Fibroblast of skin of scalp (primary cell): Measurements from ENCODE around the gene MRPL54.
"Not testable (repeated sequence)": the region's sequence is repeated elsewhere in the genome, so short reads cannot be mapped to it uniquely, and the experiment has no call there.

ENCODE experiments used
- DNase-seq: peaks from one replicate; pipeline ENCODE4 v3.0.0-alpha.2; 2013

The MRPL54 gene

GRCh38 chr19:3743486-3743885 lies 19.0 kb upstream of the MRPL54 start:
- DNase-seq = no peak

GRCh38 chr19:3745363-3746045 lies 17.0 kb upstream of the MRPL54 start:
- no peak for DNase-seq

GRCh38 chr19:3746371-3747056 lies 16.0 kb upstream of the MRPL54 start:
- no peak for DNase-seq

GRCh38 chr19:3748965-3749364 lies 13.5 kb upstream of the MRPL54 start:
- DNase-seq = no peak

- no peak for DNase-seq
Measured at GRCh38 chr19:3750211-3750610, 12.3 kb upstream of the MRPL54 start.

- DNase-seq = no peak
Measured at GRCh38 chr19:3751236-3751635, 11.2 kb upstream of the MRPL54 start.

- no peak for DNase-seq
Measured at GRCh38 chr19:3752492-3752891, 10.0 kb upstream of the MRPL54 start.

GRCh38 chr19:3753631-3754410 lies 8.7 kb upstream of the MRPL54 start:
- DNase-seq = no peak

- not testable (repeated sequence) for DNase-seq
Measured at GRCh38 chr19:3757705-3758104, 4.8 kb upstream of the MRPL54 start.

- DNase-seq = not testable (repeated sequence)
Measured at GRCh38 chr19:3758297-3758696, 4.2 kb upstream of the MRPL54 start.

GRCh38 chr19:3759482-3760254 lies 2.8 kb upstream of the MRPL54 start:
- no peak for DNase-seq

GRCh38 chr19:3760871-3761361 lies 1.6 kb upstream of the MRPL54 start:
- no peak for DNase-seq

- DNase-seq = peak; percentile 90
Measured at GRCh38 chr19:3761382-3762129, 926 bp upstream of the MRPL54 start, which contains the start of gene APBA3. Gene APBA3 (minus strand): TSS chr19:3761692. CDS start chr19:3760264, 1,428 bp downstream.

- DNase-seq = no peak
Measured at GRCh38 chr19:3762130-3762473, 380 bp upstream of the MRPL54 start.

GRCh38 chr19:3765121-3765520 lies 2.6 kb downstream of the MRPL54 start:
- no peak for DNase-seq

- peak; percentile 12 for DNase-seq
Measured at GRCh38 chr19:3765757-3766156, 3.3 kb downstream of the MRPL54 start.

- no peak for DNase-seq
Measured at GRCh38 chr19:3766520-3766919, 4.0 kb downstream of the MRPL54 start.

GRCh38 chr19:3767050-3767449 lies 4.6 kb downstream of the MRPL54 start:
- DNase-seq = no peak

GRCh38 chr19:3768015-3768747 lies 5.7 kb downstream of the MRPL54 start:
- DNase-seq = no peak

- no peak for DNase-seq
Measured at GRCh38 chr19:3768748-3769099, 6.2 kb downstream of the MRPL54 start.

- DNase-seq = no peak
Measured at GRCh38 chr19:3769494-3769893, 7.0 kb downstream of the MRPL54 start.
